HL-60 (cell line): ENCODE results near the gene MFAP3L.

ENCODE experiments used
- DNase-seq, 2 experiments: peaks; one replicate each; pipeline ENCODE4 v3.0.0-alpha.2; 2010 to 2020; ENCODE audit warnings: low read depth in 1 of 2, low spot score in 1 of 2
- H3K27ac ChIP-seq: fragments of 250-450 bp; sonication (Bioruptor Pico); replicated peaks from 2 replicates; pipeline ENCODE4 v1.5.1; 2020; ENCODE audit warnings: mild to moderate bottlenecking, moderate library complexity
- H3K27me3 ChIP-seq: fragments of 250-450 bp; sonication (Bioruptor Pico); 2 replicates; pipeline ENCODE4 v1.5.1; 2021; ENCODE audit warnings: mild to moderate bottlenecking, moderate library complexity; ENCODE audit not compliant: insufficient read depth, poor library complexity, severe bottlenecking
- H3K4me3 ChIP-seq: replicated peaks from 2 replicates; pipeline ENCODE4 v1.5.1; 2011; ENCODE audit warnings: mild to moderate bottlenecking, control low read depth, low read length; ENCODE audit not compliant: insufficient read depth
- GABPA ChIP-seq: IDR thresholded peaks from 2 replicates; pipeline ENCODE4 v1.6.1; 2012; ENCODE audit warnings: low read depth
- POLR2AphosphoS5 ChIP-seq: IDR thresholded peaks from 2 replicates; pipeline ENCODE4 v1.6.1; 2012; ENCODE audit warnings: low read depth
- SPI1 ChIP-seq: IDR thresholded peaks from 2 replicates; pipeline ENCODE4 v1.6.1; 2012; ENCODE audit warnings: low read depth, mild to moderate bottlenecking, borderline replicate concordance
- TF ChIP-seq, protein P1 (sequence below): IDR thresholded peaks from 2 replicates; pipeline ENCODE4 v1.6.1; 2012; ENCODE audit warnings: low read depth; ENCODE audit not compliant: insufficient replicate concordance
- TF ChIP-seq, protein P2 (sequence below): IDR thresholded peaks from one replicate; pipeline ENCODE4 v1.5.1; 2011; ENCODE audit warnings: low read length, control low read depth, inconsistent platforms; ENCODE audit not compliant: insufficient read depth

MFAP3L gene

DNA sequence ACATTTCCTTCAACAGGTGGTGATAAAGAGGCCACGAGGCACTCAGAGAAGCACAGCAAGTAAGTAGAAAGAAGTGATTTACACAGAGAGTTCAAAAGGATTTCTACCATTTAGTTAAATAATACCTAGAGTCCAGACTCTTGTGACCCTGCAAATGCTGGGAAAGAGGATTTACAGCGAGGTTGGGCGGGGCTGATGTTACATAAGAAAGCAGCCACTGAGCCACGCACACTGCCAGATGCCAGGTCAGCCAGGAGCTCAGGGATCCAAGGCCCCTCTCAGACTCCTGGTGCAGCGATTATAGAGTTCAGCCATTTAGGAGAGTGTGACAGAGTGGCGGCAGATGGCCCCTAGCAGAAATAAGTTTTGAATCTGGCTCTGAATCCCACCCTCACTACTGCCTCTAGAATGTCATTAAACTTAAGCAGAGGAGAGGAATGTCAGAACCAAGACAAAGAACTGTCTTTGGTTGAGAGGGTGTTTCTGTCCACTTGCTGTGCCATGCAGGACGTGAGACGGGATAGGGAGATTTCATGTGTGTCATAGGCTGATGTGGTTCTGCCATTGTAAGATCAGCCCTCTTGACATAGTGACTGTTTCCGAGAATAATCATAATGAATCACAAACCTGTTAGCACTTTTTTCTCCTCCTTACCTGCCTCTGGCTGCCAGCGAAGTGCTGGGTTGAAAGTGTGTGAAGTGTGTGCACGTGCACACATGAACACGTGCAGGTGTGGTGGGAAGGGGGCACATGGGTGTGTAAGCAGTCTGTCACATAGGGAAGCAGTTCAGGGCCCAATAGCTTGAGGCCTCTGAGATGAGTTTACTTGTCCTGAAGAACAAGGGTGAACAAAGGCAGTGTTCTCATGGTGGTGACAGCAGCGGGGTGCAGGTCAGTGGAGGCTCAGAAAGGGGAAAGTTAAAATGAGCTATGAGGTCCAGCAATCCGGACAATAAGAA lies 50.1 kb downstream of the MFAP3L start:
- H3K4me3 ChIP-seq: no peak overlapping the region
- no peak overlapping the region for H3K27ac ChIP-seq
- H3K27me3 ChIP-seq: no peaks in the 10 kb centered on the region
- TF ChIP-seq GABPA (no peak), SPI1 (no peak)
- TF ChIP-seq, protein P1, sequence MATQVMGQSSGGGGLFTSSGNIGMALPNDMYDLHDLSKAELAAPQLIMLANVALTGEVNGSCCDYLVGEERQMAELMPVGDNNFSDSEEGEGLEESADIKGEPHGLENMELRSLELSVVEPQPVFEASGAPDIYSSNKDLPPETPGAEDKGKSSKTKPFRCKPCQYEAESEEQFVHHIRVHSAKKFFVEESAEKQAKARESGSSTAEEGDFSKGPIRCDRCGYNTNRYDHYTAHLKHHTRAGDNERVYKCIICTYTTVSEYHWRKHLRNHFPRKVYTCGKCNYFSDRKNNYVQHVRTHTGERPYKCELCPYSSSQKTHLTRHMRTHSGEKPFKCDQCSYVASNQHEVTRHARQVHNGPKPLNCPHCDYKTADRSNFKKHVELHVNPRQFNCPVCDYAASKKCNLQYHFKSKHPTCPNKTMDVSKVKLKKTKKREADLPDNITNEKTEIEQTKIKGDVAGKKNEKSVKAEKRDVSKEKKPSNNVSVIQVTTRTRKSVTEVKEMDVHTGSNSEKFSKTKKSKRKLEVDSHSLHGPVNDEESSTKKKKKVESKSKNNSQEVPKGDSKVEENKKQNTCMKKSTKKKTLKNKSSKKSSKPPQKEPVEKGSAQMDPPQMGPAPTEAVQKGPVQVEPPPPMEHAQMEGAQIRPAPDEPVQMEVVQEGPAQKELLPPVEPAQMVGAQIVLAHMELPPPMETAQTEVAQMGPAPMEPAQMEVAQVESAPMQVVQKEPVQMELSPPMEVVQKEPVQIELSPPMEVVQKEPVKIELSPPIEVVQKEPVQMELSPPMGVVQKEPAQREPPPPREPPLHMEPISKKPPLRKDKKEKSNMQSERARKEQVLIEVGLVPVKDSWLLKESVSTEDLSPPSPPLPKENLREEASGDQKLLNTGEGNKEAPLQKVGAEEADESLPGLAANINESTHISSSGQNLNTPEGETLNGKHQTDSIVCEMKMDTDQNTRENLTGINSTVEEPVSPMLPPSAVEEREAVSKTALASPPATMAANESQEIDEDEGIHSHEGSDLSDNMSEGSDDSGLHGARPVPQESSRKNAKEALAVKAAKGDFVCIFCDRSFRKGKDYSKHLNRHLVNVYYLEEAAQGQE: no peak
- TF ChIP-seq, protein P2, sequence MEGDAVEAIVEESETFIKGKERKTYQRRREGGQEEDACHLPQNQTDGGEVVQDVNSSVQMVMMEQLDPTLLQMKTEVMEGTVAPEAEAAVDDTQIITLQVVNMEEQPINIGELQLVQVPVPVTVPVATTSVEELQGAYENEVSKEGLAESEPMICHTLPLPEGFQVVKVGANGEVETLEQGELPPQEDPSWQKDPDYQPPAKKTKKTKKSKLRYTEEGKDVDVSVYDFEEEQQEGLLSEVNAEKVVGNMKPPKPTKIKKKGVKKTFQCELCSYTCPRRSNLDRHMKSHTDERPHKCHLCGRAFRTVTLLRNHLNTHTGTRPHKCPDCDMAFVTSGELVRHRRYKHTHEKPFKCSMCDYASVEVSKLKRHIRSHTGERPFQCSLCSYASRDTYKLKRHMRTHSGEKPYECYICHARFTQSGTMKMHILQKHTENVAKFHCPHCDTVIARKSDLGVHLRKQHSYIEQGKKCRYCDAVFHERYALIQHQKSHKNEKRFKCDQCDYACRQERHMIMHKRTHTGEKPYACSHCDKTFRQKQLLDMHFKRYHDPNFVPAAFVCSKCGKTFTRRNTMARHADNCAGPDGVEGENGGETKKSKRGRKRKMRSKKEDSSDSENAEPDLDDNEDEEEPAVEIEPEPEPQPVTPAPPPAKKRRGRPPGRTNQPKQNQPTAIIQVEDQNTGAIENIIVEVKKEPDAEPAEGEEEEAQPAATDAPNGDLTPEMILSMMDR: no peak
- DNase-seq: no peak

DNA sequence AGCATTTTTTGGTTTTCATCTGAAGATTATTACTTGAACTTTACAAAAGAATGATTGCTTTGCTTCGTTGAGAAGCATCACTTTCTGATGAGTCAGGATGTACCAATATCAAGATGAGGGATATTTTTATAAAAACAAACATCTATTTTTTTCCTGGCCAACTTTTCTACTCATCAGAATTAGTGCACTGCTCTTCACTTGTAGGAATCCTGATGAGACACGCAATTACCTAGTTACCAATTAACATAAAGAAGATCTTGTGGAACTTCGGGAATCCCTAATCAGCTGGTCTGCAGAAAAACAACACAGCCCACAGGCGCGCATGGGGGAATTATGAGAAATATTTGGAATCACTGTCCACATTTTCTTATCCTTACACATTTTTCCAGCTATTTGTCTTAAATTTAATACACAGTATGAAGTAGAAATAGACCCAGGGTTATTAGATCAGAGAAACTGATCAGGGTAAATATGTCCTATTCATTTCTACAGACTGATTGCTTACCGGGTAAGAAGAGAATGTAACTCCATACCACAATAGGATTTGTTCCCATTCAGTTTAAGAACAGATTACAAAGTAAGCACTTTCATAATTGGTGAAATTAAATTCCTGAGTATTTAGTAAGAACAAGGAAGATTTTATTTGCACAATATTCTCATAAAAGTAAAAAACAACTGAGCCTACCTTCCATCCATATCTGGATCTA lies 50.9 kb downstream of the MFAP3L start:
- DNase-seq: no peak
- Histone ChIP-seq H3K27me3 (no peaks in the 10 kb centered on the region), H3K4me3 (no peak overlapping the region), H3K27ac (no peak overlapping the region)
- TF ChIP-seq, protein P2: no peak
- TF ChIP-seq POLR2AphosphoS5: no peak
- no peak for TF ChIP-seq SPI1
- TF ChIP-seq, protein P1: no peak
- no peak for TF ChIP-seq GABPA

DNA sequence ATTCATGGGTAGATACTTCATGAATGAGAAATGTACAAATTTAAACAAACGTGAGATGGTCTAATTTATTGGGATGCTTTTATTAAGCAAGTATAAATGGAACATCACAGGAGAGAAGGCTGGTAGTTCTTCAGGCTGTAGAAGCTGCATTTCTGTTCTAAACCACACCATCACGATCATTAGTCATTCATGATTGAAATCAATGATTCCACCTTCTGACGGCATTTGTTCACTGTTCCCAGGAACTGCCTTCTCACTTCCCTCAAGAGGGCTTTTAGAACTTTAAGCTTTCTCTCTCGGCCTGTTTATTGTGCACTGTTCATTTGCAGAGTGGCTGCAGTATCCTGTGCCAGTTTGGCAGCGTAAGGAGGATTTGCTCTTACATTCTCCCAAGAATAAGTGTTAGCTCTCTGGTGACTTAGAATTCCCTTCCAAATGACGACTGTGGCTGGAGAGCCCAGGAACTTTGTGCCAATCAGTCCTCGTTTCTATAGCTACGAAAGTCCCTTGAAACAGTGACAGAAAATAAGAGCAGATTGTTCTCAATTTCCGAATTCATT lies 54.7 kb downstream of the MFAP3L start:
- Histone ChIP-seq H3K4me3 (no peak overlapping the region), H3K27me3 (peaks cover 2% of the 10 kb centered on the region), H3K27ac (no peak overlapping the region)
- TF ChIP-seq, protein P1: no peak
- TF ChIP-seq, protein P2: no peak
- TF ChIP-seq POLR2AphosphoS5 (no peak), GABPA (no peak), SPI1 (no peak)
- no peak for DNase-seq
